GM23338 (cell line): ENCODE data around the gene CACNB2.

Source experiments
- CREB1 ChIP-seq: fragments of 250-450 bp; sonication (Bioruptor Pico); IDR thresholded peaks from 2 replicates; pipeline ENCODE4 v1.5.0; 2020; ENCODE audit warnings: low read depth, mild to moderate bottlenecking, moderate library complexity
- EZH2 ChIP-seq: fragments of 200-600 bp; sonication (generic); IDR thresholded peaks from one replicate; pipeline ENCODE4 v1.8.0; 2017; ENCODE audit warnings: antibody characterized with exemption, mild to moderate bottlenecking, low read depth; ENCODE audit not compliant: unreplicated experiment
- EZH2phosphoT487 ChIP-seq: fragments of 200-600 bp; sonication (generic); IDR thresholded peaks from one replicate; pipeline ENCODE4 v1.8.1; 2018; ENCODE audit warnings: antibody characterized with exemption; ENCODE audit not compliant: unreplicated experiment
- POLR2AphosphoS5 ChIP-seq: IDR thresholded peaks from 2 replicates; pipeline ENCODE4 v1.6.1; 2016; ENCODE audit warnings: antibody characterized with exemption, low read depth
- REST ChIP-seq: IDR thresholded peaks from one replicate; pipeline ENCODE4 v1.6.1; 2018; ENCODE audit warnings: antibody characterized with exemption; ENCODE audit not compliant: unreplicated experiment
- STAT1 ChIP-seq: IDR thresholded peaks from one replicate; pipeline ENCODE4 v1.6.1; 2016; ENCODE audit warnings: antibody characterized with exemption; ENCODE audit not compliant: unreplicated experiment
- TF ChIP-seq, protein P1 (sequence below), 2 experiments: fragments of 200-600 bp in 1 of 2; sonication (generic) in 1 of 2; conservative IDR thresholded peaks; 2 replicates each; pipeline versions ENCODE4 v1.5.1 to v1.6.1; 2016 to 2017; ENCODE audit warnings: antibody characterized with exemption in 2 of 2, low read depth in 2 of 2, mild to moderate bottlenecking in 2 of 2, moderate library complexity in 1 of 2
- TF ChIP-seq, protein P2 (sequence below): IDR thresholded peaks from 2 replicates; pipeline ENCODE4 v1.6.1; 2016; ENCODE audit warnings: antibody characterized with exemption

DNA sequence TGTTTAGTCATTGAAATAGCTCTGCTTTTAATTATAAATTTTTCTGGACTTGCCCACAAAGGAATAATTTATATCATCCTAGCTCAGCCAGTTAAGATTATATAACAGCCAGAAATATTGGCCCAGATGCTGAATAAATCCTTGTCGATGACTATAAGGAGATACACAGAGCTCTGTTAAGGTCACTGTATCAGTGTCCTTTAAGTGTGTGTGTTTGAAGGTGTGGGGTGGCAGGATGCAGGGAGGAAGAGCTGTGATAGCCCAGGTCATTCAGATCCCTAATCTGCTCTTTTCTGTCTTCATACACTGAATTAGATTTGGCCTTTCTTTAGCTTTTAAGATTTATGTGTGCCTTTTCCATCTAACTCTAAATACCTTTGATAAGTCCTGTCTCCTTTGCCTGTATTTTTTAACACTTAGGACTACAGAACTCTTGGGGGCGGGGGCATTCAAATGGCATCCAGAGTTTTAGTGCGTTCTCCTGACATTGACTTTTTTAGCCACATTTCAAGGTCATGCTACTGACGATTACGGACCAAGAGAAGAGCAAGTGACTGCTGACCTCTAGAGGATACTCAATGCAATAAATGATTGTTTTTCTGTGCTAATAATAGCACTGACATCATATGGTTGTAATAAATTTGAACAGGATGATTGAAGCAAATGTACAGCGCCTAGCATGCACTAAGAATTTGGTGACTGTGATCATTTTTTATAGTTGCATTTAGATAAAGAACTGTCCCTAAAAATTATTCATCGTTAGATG, 172.3 kb downstream of the CACNB2 start:
- TF ChIP-seq EZH2 (no peak), EZH2phosphoT487 (no peak), POLR2AphosphoS5 (no peak), REST (no peak), STAT1 (no peak), CREB1 (CRISPR knock-in tag) (no peak)
- TF ChIP-seq, protein P1, sequence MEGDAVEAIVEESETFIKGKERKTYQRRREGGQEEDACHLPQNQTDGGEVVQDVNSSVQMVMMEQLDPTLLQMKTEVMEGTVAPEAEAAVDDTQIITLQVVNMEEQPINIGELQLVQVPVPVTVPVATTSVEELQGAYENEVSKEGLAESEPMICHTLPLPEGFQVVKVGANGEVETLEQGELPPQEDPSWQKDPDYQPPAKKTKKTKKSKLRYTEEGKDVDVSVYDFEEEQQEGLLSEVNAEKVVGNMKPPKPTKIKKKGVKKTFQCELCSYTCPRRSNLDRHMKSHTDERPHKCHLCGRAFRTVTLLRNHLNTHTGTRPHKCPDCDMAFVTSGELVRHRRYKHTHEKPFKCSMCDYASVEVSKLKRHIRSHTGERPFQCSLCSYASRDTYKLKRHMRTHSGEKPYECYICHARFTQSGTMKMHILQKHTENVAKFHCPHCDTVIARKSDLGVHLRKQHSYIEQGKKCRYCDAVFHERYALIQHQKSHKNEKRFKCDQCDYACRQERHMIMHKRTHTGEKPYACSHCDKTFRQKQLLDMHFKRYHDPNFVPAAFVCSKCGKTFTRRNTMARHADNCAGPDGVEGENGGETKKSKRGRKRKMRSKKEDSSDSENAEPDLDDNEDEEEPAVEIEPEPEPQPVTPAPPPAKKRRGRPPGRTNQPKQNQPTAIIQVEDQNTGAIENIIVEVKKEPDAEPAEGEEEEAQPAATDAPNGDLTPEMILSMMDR (conservative IDR thresholded peaks at IDR 0.05; ENCODE audit: low read depth in 2 of 2): peak; percentile 65 to 79
- TF ChIP-seq, protein P2, sequence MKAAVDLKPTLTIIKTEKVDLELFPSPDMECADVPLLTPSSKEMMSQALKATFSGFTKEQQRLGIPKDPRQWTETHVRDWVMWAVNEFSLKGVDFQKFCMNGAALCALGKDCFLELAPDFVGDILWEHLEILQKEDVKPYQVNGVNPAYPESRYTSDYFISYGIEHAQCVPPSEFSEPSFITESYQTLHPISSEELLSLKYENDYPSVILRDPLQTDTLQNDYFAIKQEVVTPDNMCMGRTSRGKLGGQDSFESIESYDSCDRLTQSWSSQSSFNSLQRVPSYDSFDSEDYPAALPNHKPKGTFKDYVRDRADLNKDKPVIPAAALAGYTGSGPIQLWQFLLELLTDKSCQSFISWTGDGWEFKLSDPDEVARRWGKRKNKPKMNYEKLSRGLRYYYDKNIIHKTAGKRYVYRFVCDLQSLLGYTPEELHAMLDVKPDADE: no peak
